DMS79 treated with DMSO at 0.1 percent for 48 hours (cell line): ENCODE results near the gene DCAKD.

Experiments
- DNase-seq: peaks from one replicate; lab custom pipeline; 2025; lab: John Stamatoyannopoulos, UW

The DCAKD gene

GRCh38 chr17:45051060-45051719 lies at the start of gene DCAKD:
DCAKD (minus strand) TSS chr17:45051632; CDS start chr17:45034885, 16,747 bp downstream.
- peak; percentile 91 for DNase-seq

GRCh38 chr17:45098869-45099616 lies 47.6 kb upstream of the DCAKD start:
- DNase-seq, result peak; percentile 32

GRCh38 chr17:45098081-45098868 lies 46.8 kb upstream of the DCAKD start:
- DNase-seq, result no peak

- DNase-seq, result no peak
Measured at GRCh38 chr17:45096926-45097325, 45.5 kb upstream of the DCAKD start.

GRCh38 chr17:45096141-45096540 lies 44.7 kb upstream of the DCAKD start:
- no peak for DNase-seq

GRCh38 chr17:45093444-45094110 lies 42.1 kb upstream of the DCAKD start:
- DNase-seq, result no peak

GRCh38 chr17:45092911-45093430 lies 41.5 kb upstream of the DCAKD start:
- DNase-seq, result no peak

- no peak for DNase-seq
Measured at GRCh38 chr17:45091778-45092425, 40.5 kb upstream of the DCAKD start.

GRCh38 chr17:45090711-45091110 lies 39.3 kb upstream of the DCAKD start:
- DNase-seq, result no peak

- no peak for DNase-seq
Measured at GRCh38 chr17:45088741-45089140, 37.3 kb upstream of the DCAKD start.

- no peak for DNase-seq
Measured at GRCh38 chr17:45087978-45088377, 36.5 kb upstream of the DCAKD start.

- DNase-seq, result peak; percentile 44
Measured at GRCh38 chr17:45087504-45087975, 36.1 kb upstream of the DCAKD start.

- DNase-seq, result no peak
Measured at GRCh38 chr17:45086865-45087503, 35.6 kb upstream of the DCAKD start.

GRCh38 chr17:45086391-45086790 lies 35.0 kb upstream of the DCAKD start:
- no peak for DNase-seq

- no peak for DNase-seq
Measured at GRCh38 chr17:45081047-45081703, 29.7 kb upstream of the DCAKD start.

- no peak for DNase-seq
Measured at GRCh38 chr17:45077643-45078042, 26.2 kb upstream of the DCAKD start.

- no peak for DNase-seq
Measured at GRCh38 chr17:45073414-45074070, 22.1 kb upstream of the DCAKD start.

GRCh38 chr17:45070809-45071208 lies 19.4 kb upstream of the DCAKD start:
- no peak for DNase-seq

GRCh38 chr17:45070001-45070400 lies 18.6 kb upstream of the DCAKD start:
- no peak for DNase-seq

- no peak for DNase-seq
Measured at GRCh38 chr17:45067637-45068036, 16.2 kb upstream of the DCAKD start.
